Fibroblast of the aortic adventitia (primary cell): Measurements from ENCODE around the gene OR2AJ1. TPM values are rescaled to one million over a fixed set of nuclear protein-coding genes. Genes with fewer than 3 reads are reported as not detected.
"Not testable (repeated sequence)": the region's sequence is repeated elsewhere in the genome, so short reads cannot be mapped to it uniquely, and the experiment has no call there.

Experiments
- DNase-seq: peaks from one replicate; pipeline ENCODE4 v3.0.0-alpha.2; 2010; ENCODE audit warnings: low read depth
- H3K4me3 ChIP-seq: 2 replicates; pipeline ENCODE4 v1.5.1; 2011; ENCODE audit warnings: low read depth, mild to moderate bottlenecking, control low read depth, low read length, moderate library complexity
- CTCF ChIP-seq: IDR thresholded peaks from 2 replicates; pipeline ENCODE4 v1.5.1; 2011; ENCODE audit warnings: mild to moderate bottlenecking, low read length, control low read depth, inconsistent platforms; ENCODE audit not compliant: insufficient read depth
- total RNA-seq: library from RNA; depleted of rRNA; stranded (reverse); fragments of >200 nt; gene quantifications from 2 replicates; pipeline ENCODE4 v1.2.3, GENCODE V29; 2012; ENCODE audit warnings: low replicate concordance

The OR2AJ1 gene
- total RNA-seq, 1 donor, result not detected

GRCh38 chr1:247919952-247920351 lies 4.7 kb upstream of the OR2AJ1 start, which contains the start of gene OR2T8:
Gene OR2T8, plus strand, starts transcription at chr1:247920252. Its CDS starts 766 bp downstream, at chr1:247921018.
- no peak within 1 kb of the TSS for H3K4me3 ChIP-seq
- DNase-seq, result no peak
- TF ChIP-seq CTCF, result no peak

GRCh38 chr1:247923941-247924340 lies 748 bp upstream of the OR2AJ1 start:
- no peak for TF ChIP-seq CTCF
- DNase-seq, result no peak
- H3K4me3 ChIP-seq, result no peak overlapping the region

- no peak overlapping the region for H3K4me3 ChIP-seq
- no peak for TF ChIP-seq CTCF
Observed at GRCh38 chr1:247933989-247934388, 9.3 kb downstream of the OR2AJ1 start.

GRCh38 chr1:247935781-247936180 lies 11.1 kb downstream of the OR2AJ1 start:
- TF ChIP-seq CTCF, result no peak
- no peak overlapping the region for H3K4me3 ChIP-seq
- DNase-seq, result no peak

More at GRCh38 chr1:247933989-247934388, 9.3 kb downstream of the OR2AJ1 start:
- DNase-seq, result no peak

GRCh38 chr1:247936415-247936814 lies 11.7 kb downstream of the OR2AJ1 start:
- TF ChIP-seq CTCF, result no peak
- DNase-seq, result no peak
- H3K4me3 ChIP-seq, result no peak overlapping the region

GRCh38 chr1:247936965-247937734 lies 12.5 kb downstream of the OR2AJ1 start:
- DNase-seq, result peak; percentile 1
- not testable (repeated sequence) for H3K4me3 ChIP-seq

GRCh38 chr1:247942624-247943023 lies 17.9 kb downstream of the OR2AJ1 start:
- DNase-seq, result no peak
- TF ChIP-seq CTCF, result no peak
- H3K4me3 ChIP-seq, result no peak overlapping the region
